ENCODE results near the gene LIG1. TPM values are rescaled to one million over a fixed set of nuclear protein-coding genes. Genes with fewer than 3 reads are reported as not detected.

LIG1 gene
- total and polyA plus RNA-seq, 9 of the 15 experiments (the other 6 are each of a cell fraction or from before 2014, with no cell fraction given) = 9.6 to 114 (median 71.1) TPM

- peak; percentile 87 to 98 for TF ChIP-seq E2F6 (IDR thresholded peaks at IDR 0.05; ENCODE audit: borderline replicate concordance in 1 of 2, extremely low read depth in 1 of 2, insufficient read depth in 1 of 2, insufficient read length in 1 of 2, low read depth in 1 of 2, low read length in 1 of 2, poor library complexity in 1 of 2, severe bottlenecking in 1 of 2)
- peak; percentile 91 for TF ChIP-seq KDM5B (IDR thresholded peaks at IDR 0.05; ENCODE audit: insufficient replicate concordance, low read depth, low read length)
- TF ChIP-seq TBP (optimal IDR thresholded peaks at IDR 0.05; ENCODE audit: low read depth, low read length) = peak; percentile 79
- TF ChIP-seq KLF6 (CRISPR knock-in tag; IDR thresholded peaks at IDR 0.05; ENCODE audit: borderline replicate concordance) = no peak
- TF ChIP-seq MGA (IDR thresholded peaks at IDR 0.05) = peak; percentile 80
- peak; percentile 79 for TF ChIP-seq ZFX (CRISPR knock-in tag; IDR thresholded peaks at IDR 0.05)
- TF ChIP-seq RAD51 (IDR thresholded peaks at IDR 0.05; ENCODE audit: borderline replicate concordance, low read depth) = no peak
- no peak for TF ChIP-seq FOXM1 (IDR thresholded peaks at IDR 0.05; ENCODE audit: low read depth)
- TF ChIP-seq FOXM1 (CRISPR knock-in tag; IDR thresholded peaks at IDR 0.05; ENCODE audit: low read depth) = 0 out of 2 replicates have a peak, but pooled peaks have one; percentile 15
These were observed 33.9 kb upstream of the LIG1 start (continued) for GRCh38 chr19:48203794-48204628.

All from K562 (cell line).